ENCODE data around the gene CACNA2D4.

CACNA2D4 gene

DNA sequence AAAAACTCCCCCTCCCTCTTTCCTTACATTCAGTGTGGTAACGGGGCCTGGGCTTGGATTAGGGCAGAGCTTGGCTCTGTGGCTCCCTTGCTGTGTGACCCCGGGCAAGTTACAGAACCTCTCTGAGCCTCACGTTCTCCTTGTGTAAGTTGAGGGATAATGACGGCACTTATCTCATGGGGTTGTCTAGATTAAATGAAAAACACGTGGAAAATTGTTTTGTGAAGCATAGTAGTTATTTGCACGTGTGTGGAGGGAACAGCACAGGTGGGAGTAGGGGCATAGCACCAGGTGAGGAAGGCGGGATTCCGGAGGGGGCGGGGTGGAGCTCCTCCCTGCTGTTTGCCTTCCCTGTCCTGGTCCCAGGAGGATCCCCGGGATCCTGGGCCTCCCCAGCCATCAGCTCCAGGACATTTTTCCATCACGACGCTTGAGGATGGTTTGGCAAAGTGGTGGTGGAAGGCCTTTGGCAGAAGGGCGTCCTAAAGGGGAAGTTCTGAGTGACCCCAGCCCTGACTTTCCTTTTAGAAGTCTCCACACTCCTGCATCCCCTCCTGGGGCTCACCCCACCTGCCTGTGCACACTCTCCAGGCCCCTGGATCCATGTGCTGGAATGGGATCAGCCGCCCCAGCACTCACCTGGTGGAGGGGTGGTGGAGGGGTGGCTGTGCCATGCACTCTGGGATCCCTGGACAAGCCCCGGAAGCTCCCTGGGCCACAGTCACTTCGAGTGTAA is 75.4 kb downstream of the CACNA2D4 start:
- DNase-seq = no peak

DNA sequence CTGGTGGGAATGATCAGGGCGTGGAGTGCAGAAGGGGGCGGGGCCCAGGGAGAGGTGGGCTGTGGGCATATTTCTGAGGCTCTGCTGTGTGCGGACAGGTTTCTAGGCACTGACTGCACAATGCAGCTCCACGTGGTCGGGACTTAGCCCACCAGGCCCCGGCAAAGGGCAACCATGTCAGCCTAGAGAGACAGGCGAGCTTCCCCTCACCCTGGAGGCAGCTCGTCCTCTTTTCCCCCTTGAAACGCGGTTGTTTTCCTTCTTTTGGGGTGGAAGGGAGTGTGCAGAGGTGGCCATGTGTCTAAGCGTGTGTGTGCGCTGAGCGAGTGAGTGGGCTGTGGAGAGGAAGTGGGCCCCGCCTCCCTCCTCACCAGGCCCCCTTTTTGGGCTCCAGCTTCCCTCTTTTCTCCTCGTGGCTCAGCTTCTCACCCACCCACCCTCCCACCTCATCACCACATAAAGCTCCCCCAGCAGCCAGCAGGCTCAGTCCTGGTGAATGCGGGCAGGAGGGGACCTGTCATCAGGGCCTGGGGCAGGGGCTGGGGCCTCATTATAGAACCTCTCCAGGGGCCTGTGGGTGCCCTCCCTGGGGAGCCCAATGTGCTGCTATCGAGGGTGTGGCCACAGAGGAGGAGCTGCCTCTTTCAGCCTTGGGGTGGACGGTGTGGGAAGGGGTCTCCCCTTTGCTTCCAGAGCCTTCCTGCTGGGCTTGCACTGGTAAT is 76.1 kb downstream of the CACNA2D4 start:
- DNase-seq = no peak

GRCh38 chr12:1841586-1842182 is 76.8 kb downstream of the CACNA2D4 start:
- no peak for DNase-seq

DNA sequence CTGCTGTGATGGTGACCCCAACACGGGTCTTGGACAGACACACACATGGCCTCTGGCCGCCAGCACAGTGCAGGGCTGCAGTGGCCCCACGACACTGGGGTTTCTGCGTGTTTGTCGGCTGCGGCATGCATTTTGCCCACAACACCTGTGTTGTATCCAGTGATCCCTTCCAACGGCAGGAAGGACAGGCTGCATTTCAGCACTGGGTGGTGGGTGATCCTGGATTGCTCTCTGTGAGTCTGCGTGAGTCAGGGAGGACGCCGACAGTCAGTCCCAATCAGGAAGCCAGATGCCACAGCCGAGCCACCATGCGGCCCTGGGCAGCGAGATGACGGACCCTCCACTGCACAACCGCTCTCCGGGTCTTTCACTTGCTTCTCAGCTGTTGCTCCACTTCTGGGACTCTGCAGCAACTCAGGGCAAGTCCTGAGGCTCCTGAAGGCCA is 77.4 kb downstream of the CACNA2D4 start:
- no peak for DNase-seq

- DNase-seq = peak in 1 of 3 experiments; percentile 50
Measured at GRCh38 chr12:1839956-1840951, 78.2 kb downstream of the CACNA2D4 start.

DNA sequence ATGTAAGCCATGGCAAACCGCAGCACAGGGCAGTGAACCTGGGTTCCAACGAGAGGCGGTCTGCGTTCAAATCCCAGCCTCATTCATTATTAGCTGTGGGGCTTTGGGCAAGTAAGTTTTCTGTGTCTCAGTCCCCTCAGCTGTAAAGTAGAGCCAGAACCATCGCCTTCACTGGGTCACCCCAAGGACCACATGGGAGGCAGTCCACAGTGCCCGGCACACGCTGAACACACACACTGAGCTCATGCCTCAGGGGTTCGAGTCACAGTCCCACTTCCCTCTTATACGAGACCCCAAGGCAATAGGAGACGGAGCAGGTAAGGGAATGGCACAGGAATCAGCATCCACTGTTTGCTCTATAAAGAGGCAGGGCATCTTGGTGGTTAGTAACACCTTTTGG is 79.0 kb downstream of the CACNA2D4 start:
- no peak for DNase-seq

DNA sequence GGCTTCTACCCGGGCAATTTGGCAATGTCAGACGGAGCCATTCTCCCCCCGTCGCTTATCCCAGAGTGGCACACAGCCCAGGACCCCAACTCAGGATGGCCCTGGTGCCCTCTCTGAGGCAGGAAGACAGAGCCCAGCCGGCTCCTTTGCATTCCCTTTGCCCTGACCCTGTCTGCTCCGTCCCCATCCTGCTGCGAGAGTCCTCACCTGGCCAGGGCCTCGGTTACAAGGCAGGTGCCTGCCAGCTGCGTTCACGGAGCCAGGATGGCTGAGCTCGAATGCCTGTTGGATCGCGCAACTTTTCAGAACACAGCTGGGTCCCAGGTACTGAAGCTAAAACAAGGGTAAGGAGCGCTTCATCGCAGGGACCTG is 79.5 kb downstream of the CACNA2D4 start:
- no peak for DNase-seq

GRCh38 chr12:1838205-1838993 is 80.1 kb downstream of the CACNA2D4 start:
- peak in 2 of 3 experiments; percentile 25 to 53 for DNase-seq

DNA sequence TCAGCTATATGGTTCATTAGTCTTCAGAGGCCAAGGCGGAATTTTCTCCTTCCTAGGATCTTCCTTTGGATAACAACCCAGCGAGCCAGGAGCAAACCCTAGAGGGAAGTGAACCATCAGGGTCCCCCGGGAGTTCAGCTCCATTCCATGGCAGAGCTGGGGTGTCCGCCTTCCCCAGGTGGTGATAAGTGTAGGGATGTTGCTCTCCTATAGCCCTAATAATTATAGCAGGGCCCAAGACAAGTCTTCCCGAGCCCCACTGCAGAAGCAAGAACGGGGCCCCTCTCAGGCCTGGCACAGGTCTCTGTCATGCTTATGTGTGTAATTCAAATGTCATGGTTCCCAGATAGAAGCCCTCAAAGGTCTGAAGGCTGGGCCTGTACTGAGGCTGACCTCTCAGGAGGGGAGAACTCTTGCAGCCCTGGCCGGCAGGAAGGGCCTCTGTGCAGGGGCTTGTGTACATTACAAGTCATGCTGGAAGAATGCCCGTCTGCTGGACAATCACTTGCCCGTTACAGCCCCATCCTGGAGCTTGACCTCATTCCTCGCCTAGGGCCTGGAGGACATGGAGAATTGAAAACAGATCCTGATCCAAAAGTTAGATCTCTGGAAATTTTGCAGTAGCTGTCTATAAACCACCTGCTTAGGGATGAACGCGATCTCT is 80.8 kb downstream of the CACNA2D4 start:
- DNase-seq = no peak

GRCh38 chr12:1836854-1837421 is 81.5 kb downstream of the CACNA2D4 start:
- DNase-seq = no peak

DNA sequence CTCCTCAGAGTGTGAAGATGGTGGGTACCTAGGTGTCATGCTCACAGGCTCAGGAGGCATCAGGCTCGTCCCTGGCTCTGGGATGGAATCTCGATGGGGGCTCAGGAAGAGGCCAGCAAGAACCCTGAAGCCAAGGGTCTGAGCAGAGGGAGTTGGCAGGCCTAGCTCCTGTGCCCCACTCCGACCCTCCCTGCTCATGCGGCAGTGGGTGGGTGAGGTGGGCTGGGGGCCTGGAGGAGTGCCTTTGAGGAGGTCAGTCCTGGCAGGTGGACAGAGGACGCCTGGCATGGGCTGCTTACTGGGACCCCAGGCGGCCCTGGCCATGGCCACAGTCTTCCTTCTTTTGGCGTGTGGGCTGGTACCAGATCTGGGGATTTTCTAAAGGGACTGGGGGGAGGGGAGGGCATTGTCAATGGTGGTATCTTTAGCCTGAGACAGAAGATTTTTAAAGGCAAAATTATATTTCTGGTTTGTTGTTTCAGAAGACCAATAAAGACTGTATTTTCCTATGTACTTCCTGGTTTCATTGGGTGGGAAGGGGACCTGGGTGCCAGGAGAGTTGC is 82.1 kb downstream of the CACNA2D4 start:
- no peak for DNase-seq

GRCh38 chr12:1835211-1836131 is 83.0 kb downstream of the CACNA2D4 start:
- DNase-seq = no peak

DNA sequence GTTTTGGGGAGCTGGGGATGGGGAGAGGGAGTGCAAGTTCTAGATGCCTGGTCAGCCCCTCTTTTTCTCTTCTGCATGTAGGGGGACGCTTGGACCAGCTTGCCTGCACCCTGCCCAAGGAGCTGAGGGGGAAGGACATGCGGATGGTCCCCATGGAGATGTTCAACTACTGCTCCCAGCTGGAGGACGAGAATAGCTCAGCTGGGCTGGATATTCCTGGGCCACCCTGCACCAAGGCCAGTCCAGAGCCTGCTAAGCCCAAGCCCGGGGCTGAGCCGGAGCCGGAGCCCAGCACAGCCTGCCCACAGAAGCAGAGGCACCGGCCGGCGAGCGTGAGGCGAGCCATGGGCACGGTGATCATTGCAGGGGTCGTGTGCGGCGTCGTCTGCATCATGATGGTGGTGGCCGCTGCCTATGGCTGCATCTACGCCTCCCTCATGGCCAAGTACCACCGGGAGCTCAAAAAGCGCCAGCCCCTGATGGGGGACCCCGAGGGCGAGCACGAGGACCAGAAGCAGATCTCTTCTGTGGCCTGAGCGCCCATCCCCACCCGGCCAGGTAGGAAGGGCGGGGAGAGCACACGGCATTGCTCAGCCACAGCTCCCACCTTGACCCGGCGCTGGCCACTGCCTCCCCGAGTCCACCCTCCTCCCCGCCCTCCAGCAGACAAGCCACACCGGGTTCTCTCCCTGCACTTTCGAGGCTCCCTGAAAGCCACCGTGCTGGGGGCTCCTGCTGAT is 84.1 kb downstream of the CACNA2D4 start:
- no peak for DNase-seq

DNA sequence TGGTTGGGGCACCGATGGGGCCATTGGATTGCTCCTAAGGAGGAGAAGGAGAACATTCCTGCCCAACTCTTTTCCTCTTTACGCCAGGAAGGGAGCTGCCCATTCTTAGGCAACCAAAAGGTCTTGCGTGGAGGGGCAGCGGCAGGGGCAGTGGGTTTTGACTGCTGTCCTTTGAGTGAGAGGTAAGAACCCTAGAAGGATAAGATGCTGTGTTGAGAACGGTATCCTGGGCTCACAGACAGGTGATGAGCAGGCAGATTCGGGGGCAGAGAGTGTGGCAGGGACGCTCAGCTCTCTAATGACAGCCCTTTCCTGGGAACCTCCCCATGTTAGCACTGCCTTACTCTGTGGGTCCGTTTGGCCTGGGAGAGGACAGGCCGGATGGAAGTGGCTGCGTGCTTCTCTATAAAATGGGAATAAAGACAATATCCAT is 84.8 kb downstream of the CACNA2D4 start:
- no peak for DNase-seq

- DNase-seq = no peak
Measured at GRCh38 chr12:1832801-1833595, 85.5 kb downstream of the CACNA2D4 start.

- no peak for DNase-seq
Measured at GRCh38 chr12:1830981-1831963, 87.2 kb downstream of the CACNA2D4 start.

Measured in NCI-H1417 (cell line).